HepG2 (cell line): ENCODE measurements around the gene GCHFR. TPM values are rescaled to one million over a fixed set of nuclear protein-coding genes. Genes with fewer than 3 reads are reported as not detected.

Experiments used
- GTF2F1 ChIP-seq: fragments of 150-350 bp; IDR thresholded peaks from 2 replicates; pipeline ENCODE4 v1.6.1; 2014; ENCODE audit warnings: low read length
- GTF3A ChIP-seq: sonication (generic); formaldehyde crosslinking; conservative IDR thresholded peaks from 2 replicates; pipeline ENCODE4 v1.4.0; 2020; ENCODE audit warnings: mild to moderate bottlenecking, missing genetic modification reagents
- HDAC2 ChIP-seq: sonication (generic); formaldehyde crosslinking; IDR thresholded peaks from 2 replicates; pipeline ENCODE4 v1.4.0; 2020; ENCODE audit warnings: missing genetic modification reagents
- HMGA1 ChIP-seq: sonication (generic); formaldehyde crosslinking; conservative IDR thresholded peaks from 2 replicates; pipeline ENCODE4 v1.4.0; 2020; ENCODE audit warnings: missing genetic modification reagents
- KDM5A ChIP-seq: fragments of 200-600 bp; sonication (generic); IDR thresholded peaks from 2 replicates; pipeline ENCODE4 v1.7.0; 2018; ENCODE audit warnings: antibody characterized with exemption, mild to moderate bottlenecking, low read length, borderline replicate concordance
- KLF13 ChIP-seq: sonication (generic); formaldehyde crosslinking; IDR thresholded peaks from 2 replicates; pipeline ENCODE4 v1.4.0; 2020; ENCODE audit warnings: mild to moderate bottlenecking, missing genetic modification reagents
- NFIB ChIP-seq: sonication (generic); formaldehyde crosslinking; IDR thresholded peaks from 2 replicates; pipeline ENCODE4 v1.9.0; 2021; ENCODE audit warnings: missing genetic modification reagents, mild to moderate bottlenecking, borderline replicate concordance
- REPIN1 ChIP-seq: sonication (generic); formaldehyde crosslinking; IDR thresholded peaks from 2 replicates; pipeline ENCODE4 v1.8.0; 2022; ENCODE audit warnings: missing genetic modification reagents, low read depth, mild to moderate bottlenecking, borderline replicate concordance
- SAFB2 ChIP-seq: sonication (generic); formaldehyde crosslinking; IDR thresholded peaks from 2 replicates; pipeline ENCODE4 v1.5.1; 2020; ENCODE audit warnings: missing genetic modification reagents, low read depth, mild to moderate bottlenecking, borderline replicate concordance
- TMF1 ChIP-seq: sonication (generic); formaldehyde crosslinking; IDR thresholded peaks from 2 replicates; pipeline ENCODE4 v1.8.1; 2022; ENCODE audit warnings: low read depth, missing genetic modification reagents
- ZEB1 ChIP-seq: IDR thresholded peaks from 2 replicates; pipeline ENCODE4 v1.6.1; 2012; ENCODE audit warnings: mild to moderate bottlenecking, low read depth, inconsistent platforms; ENCODE audit not compliant: insufficient replicate concordance
- ZNF235 ChIP-seq: sonication (generic); formaldehyde crosslinking; IDR thresholded peaks from 2 replicates; pipeline ENCODE4 v1.8.1; 2023; ENCODE audit warnings: mild to moderate bottlenecking, missing genetic modification reagents, borderline replicate concordance
- ZNF251 ChIP-seq: sonication (generic); formaldehyde crosslinking; IDR thresholded peaks from 2 replicates; pipeline ENCODE4 v1.9.0; 2021; ENCODE audit warnings: mild to moderate bottlenecking, missing genetic modification reagents
- ZNF605 ChIP-seq: sonication (generic); formaldehyde crosslinking; IDR thresholded peaks from 2 replicates; pipeline ENCODE4 v1.8.0; 2022; ENCODE audit warnings: mild to moderate bottlenecking, missing genetic modification reagents
- ZNF678 ChIP-seq: sonication (generic); formaldehyde crosslinking; IDR thresholded peaks from 2 replicates; pipeline ENCODE4 v1.4.0; 2020; ENCODE audit warnings: mild to moderate bottlenecking, missing genetic modification reagents
- ZNF788 ChIP-seq: sonication (generic); formaldehyde crosslinking; IDR thresholded peaks from 2 replicates; pipeline ENCODE4 v1.5.0; 2020; ENCODE audit warnings: mild to moderate bottlenecking, missing genetic modification reagents, borderline replicate concordance
- polyA plus RNA-seq, 8 experiments: library from polyadenylated mRNA; depleted of rRNA in 3 of 8; stranded (reverse) in 7 of 8; unstranded in 1 of 8; fragments of >200 nt; fragmentation: Illumina TruSeq in 4 of 8; extraction: Trizol in 4 of 8; gene quantifications; 2 replicates each; pipeline versions ENCODE4 v1.2.1 to v1.2.3, GENCODE V29; 2011 to 2016; ENCODE audit warnings: low read depth in 4 of 8, missing spikeins in 1 of 8, mixed read lengths in 1 of 8; ENCODE audit not compliant: insufficient read depth in 1 of 8
- total RNA-seq, 5 experiments: library from RNA; depleted of rRNA; stranded (reverse); fragments of >200 nt; fragmentation: Illumina TruSeq; extraction: Trizol; gene quantifications; 2 replicates each; pipeline ENCODE4 v1.2.3, GENCODE V29; 2016; ENCODE audit warnings: low read depth in 1 of 5
- TF ChIP-seq, protein P1 (sequence below): IDR thresholded peaks from 2 replicates; pipeline ENCODE4 v1.6.1; 2016; ENCODE audit warnings: missing compliant biosample characterization, missing genetic modification reagents, borderline replicate concordance
- TF ChIP-seq, protein P2 (sequence below): sonication (generic); formaldehyde crosslinking; IDR thresholded peaks from 2 replicates; pipeline ENCODE4 v1.5.0; 2020; ENCODE audit warnings: missing genetic modification reagents, mild to moderate bottlenecking, borderline replicate concordance
- TF ChIP-seq, protein P3 (sequence below): fragments of 450-650 bp; IDR thresholded peaks from 2 replicates; pipeline ENCODE4 v1.6.1; 2017; ENCODE audit warnings: mild to moderate bottlenecking
- TF ChIP-seq, protein P4 (sequence below): sonication (generic); formaldehyde crosslinking; IDR thresholded peaks from 2 replicates; pipeline ENCODE4 v1.5.0; 2020; ENCODE audit warnings: missing genetic modification reagents
- TF ChIP-seq, protein P5 (sequence below): sonication (generic); formaldehyde crosslinking; conservative IDR thresholded peaks from 2 replicates; pipeline ENCODE4 v1.5.0; 2020; ENCODE audit warnings: missing genetic modification reagents

GCHFR gene
- total and polyA plus RNA-seq, 2 of the 13 experiments (the other 11 are each of a cell fraction or from before 2014, with no cell fraction given): 51.5 to 92.4 TPM

DNA sequence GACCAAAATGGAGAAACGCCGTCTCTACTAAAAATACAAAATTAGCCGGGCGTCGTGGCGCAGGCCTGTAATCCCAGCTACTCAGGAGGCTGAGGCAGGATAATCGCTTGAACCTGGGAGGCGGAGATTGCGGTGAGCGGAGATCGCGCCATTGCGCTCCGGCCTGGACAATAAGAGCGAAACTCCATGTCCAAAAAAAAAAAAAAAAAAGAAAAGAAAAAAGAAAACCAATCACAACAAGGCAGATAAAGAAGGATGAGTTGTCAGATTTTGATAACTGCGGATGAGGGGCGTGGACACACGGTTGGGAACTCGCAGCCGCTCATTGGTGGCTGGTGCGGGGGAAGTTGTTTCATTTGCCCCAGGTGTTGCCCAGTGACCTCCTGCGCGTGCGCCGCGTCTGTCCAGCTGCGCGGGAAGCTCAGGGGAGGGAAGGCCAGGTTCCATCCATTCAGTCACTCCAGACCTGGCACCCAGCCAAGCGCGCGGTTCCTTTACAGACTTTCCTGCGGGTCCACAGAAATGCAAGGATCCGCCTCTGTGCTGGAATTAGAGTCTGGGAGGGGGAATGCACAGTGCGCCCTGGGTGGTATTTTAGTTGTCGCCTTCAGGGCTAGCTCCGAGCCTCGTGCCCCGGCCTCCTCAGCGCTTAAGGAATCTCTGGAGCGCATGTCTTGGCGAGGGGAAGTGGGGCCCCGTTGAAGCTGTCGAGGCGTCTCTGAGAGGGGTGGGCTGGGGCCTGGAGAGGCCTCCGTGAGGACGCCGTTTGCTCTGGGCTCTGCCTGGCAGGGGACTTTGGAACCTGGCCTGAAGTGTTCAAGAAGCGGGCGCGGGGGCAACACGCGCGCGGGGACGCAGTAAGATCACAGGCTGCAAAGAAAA is 708 bp upstream of the GCHFR start (continued):
- TF ChIP-seq, protein P1, sequence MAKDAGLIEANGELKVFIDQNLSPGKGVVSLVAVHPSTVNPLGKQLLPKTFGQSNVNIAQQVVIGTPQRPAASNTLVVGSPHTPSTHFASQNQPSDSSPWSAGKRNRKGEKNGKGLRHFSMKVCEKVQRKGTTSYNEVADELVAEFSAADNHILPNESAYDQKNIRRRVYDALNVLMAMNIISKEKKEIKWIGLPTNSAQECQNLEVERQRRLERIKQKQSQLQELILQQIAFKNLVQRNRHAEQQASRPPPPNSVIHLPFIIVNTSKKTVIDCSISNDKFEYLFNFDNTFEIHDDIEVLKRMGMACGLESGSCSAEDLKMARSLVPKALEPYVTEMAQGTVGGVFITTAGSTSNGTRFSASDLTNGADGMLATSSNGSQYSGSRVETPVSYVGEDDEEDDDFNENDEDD (CRISPR knock-in tag): peak; percentile 97
- TF ChIP-seq TMF1 (CRISPR knock-in tag): peak; percentile 77
- no peak for TF ChIP-seq GTF2F1
- TF ChIP-seq REPIN1 (CRISPR knock-in tag): peak; percentile 26; the same call in 1 of the 2 replicates
- TF ChIP-seq, protein P2, sequence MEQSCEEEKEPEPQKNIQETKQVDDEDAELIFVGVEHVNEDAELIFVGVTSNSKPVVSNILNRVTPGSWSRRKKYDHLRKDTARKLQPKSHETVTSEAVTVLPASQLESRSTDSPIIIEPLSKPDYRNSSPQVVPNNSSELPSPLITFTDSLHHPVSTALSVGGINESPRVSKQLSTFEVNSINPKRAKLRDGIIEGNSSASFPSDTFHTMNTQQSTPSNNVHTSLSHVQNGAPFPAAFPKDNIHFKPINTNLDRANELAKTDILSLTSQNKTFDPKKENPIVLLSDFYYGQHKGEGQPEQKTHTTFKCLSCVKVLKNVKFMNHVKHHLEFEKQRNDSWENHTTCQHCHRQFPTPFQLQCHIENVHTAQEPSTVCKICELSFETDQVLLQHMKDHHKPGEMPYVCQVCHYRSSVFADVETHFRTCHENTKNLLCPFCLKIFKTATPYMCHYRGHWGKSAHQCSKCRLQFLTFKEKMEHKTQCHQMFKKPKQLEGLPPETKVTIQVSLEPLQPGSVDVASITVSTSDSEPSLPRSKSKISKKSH (CRISPR knock-in tag): peak; percentile 45; the same call in 1 of the 2 replicates
- TF ChIP-seq SAFB2 (CRISPR knock-in tag): no peak
- no peak for TF ChIP-seq KDM5A
- no peak for TF ChIP-seq GTF3A (CRISPR knock-in tag)
- TF ChIP-seq, protein P3, sequence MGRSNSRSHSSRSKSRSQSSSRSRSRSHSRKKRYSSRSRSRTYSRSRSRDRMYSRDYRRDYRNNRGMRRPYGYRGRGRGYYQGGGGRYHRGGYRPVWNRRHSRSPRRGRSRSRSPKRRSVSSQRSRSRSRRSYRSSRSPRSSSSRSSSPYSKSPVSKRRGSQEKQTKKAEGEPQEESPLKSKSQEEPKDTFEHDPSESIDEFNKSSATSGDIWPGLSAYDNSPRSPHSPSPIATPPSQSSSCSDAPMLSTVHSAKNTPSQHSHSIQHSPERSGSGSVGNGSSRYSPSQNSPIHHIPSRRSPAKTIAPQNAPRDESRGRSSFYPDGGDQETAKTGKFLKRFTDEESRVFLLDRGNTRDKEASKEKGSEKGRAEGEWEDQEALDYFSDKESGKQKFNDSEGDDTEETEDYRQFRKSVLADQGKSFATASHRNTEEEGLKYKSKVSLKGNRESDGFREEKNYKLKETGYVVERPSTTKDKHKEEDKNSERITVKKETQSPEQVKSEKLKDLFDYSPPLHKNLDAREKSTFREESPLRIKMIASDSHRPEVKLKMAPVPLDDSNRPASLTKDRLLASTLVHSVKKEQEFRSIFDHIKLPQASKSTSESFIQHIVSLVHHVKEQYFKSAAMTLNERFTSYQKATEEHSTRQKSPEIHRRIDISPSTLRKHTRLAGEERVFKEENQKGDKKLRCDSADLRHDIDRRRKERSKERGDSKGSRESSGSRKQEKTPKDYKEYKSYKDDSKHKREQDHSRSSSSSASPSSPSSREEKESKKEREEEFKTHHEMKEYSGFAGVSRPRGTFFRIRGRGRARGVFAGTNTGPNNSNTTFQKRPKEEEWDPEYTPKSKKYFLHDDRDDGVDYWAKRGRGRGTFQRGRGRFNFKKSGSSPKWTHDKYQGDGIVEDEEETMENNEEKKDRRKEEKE: no peak
- no peak for TF ChIP-seq KLF13
- no peak for TF ChIP-seq ZNF235 (CRISPR knock-in tag)
- TF ChIP-seq ZNF251 (CRISPR knock-in tag): no peak
- no peak for TF ChIP-seq HDAC2
- no peak; the same call in none of the 2 replicates for TF ChIP-seq NFIB (CRISPR knock-in tag)
- no peak for TF ChIP-seq HMGA1 (CRISPR knock-in tag)
- TF ChIP-seq, protein P4, sequence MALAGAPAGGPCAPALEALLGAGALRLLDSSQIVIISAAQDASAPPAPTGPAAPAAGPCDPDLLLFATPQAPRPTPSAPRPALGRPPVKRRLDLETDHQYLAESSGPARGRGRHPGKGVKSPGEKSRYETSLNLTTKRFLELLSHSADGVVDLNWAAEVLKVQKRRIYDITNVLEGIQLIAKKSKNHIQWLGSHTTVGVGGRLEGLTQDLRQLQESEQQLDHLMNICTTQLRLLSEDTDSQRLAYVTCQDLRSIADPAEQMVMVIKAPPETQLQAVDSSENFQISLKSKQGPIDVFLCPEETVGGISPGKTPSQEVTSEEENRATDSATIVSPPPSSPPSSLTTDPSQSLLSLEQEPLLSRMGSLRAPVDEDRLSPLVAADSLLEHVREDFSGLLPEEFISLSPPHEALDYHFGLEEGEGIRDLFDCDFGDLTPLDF (CRISPR knock-in tag): peak; percentile 91
- TF ChIP-seq ZNF788: no peak
- peak; percentile 92; the same call in 1 of the 2 replicates for TF ChIP-seq ZNF605 (CRISPR knock-in tag)
- peak; percentile 61 for TF ChIP-seq ZEB1
- TF ChIP-seq ZNF678 (CRISPR knock-in tag): no peak
- TF ChIP-seq, protein P5, sequence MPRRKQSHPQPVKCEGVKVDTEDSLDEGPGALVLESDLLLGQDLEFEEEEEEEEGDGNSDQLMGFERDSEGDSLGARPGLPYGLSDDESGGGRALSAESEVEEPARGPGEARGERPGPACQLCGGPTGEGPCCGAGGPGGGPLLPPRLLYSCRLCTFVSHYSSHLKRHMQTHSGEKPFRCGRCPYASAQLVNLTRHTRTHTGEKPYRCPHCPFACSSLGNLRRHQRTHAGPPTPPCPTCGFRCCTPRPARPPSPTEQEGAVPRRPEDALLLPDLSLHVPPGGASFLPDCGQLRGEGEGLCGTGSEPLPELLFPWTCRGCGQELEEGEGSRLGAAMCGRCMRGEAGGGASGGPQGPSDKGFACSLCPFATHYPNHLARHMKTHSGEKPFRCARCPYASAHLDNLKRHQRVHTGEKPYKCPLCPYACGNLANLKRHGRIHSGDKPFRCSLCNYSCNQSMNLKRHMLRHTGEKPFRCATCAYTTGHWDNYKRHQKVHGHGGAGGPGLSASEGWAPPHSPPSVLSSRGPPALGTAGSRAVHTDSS (CRISPR knock-in tag): no peak
